Suppressor macrophage treated with lipopolysaccharide for 4 hours (primary cell): ENCODE results near the gene PINLYP.
A peak's percentile ranks its signal among the peaks of the same experiment; 100 is the strongest.
"Not testable (repeated sequence)": the region's sequence is repeated elsewhere in the genome, so short reads cannot be mapped to it uniquely, and the experiment has no call there.

Source experiments
- DNase-seq: peaks from one replicate; pipeline ENCODE4 v3.0.0-alpha.2; 2020

Gene PINLYP

GRCh38 chr19:43584484-43584883 lies 8.9 kb downstream of the PINLYP start:
- no peak for DNase-seq

GRCh38 chr19:43586346-43586745 lies 10.7 kb downstream of the PINLYP start:
- DNase-seq, result no peak

GRCh38 chr19:43587029-43587428 lies 11.4 kb downstream of the PINLYP start:
- DNase-seq, result not testable (repeated sequence)

- DNase-seq, result no peak
Measured at GRCh38 chr19:43589277-43589676, 13.7 kb downstream of the PINLYP start.

GRCh38 chr19:43589678-43590077 lies 14.1 kb downstream of the PINLYP start:
- DNase-seq, result no peak

GRCh38 chr19:43591904-43592772 lies 16.5 kb downstream of the PINLYP start:
- no peak for DNase-seq

GRCh38 chr19:43592800-43593350 lies 17.3 kb downstream of the PINLYP start:
- no peak for DNase-seq

GRCh38 chr19:43594081-43594697 lies 18.6 kb downstream of the PINLYP start:
- no peak for DNase-seq

- peak; percentile 79 for DNase-seq
Measured at GRCh38 chr19:43594710-43595604, 19.4 kb downstream of the PINLYP start.

GRCh38 chr19:43595605-43595998 lies 20.0 kb downstream of the PINLYP start:
- DNase-seq, result no peak

GRCh38 chr19:43595999-43596841 lies 20.6 kb downstream of the PINLYP start, which contains the start of the genes IRGQ and ZNF576:
Gene IRGQ (minus strand): TSS chr19:43596134. CDS start chr19:43595338, 796 bp downstream.
Gene ZNF576 (plus strand): TSS chr19:43596595. CDS start chr19:43597109, 514 bp downstream.
- peak; percentile 100 for DNase-seq

- DNase-seq, result no peak
Measured at GRCh38 chr19:43596842-43597461, 21.4 kb downstream of the PINLYP start.

GRCh38 chr19:43597876-43598275 lies 22.3 kb downstream of the PINLYP start:
- peak; percentile 16 for DNase-seq

- DNase-seq, result no peak
Measured at GRCh38 chr19:43598445-43599240, 23.0 kb downstream of the PINLYP start.

GRCh38 chr19:43599635-43600295 lies 24.2 kb downstream of the PINLYP start:
- DNase-seq, result no peak

- not testable (repeated sequence) for DNase-seq
Measured at GRCh38 chr19:43600326-43600725, 24.7 kb downstream of the PINLYP start.

GRCh38 chr19:43605875-43606568 lies 30.4 kb downstream of the PINLYP start:
- no peak for DNase-seq

GRCh38 chr19:43606569-43607229 lies 31.1 kb downstream of the PINLYP start:
- DNase-seq, result no peak
